ENCODE data around the gene MAPKAPK2. TPM values are rescaled to one million over a fixed set of nuclear protein-coding genes. Genes with fewer than 3 reads are reported as not detected.

Gene MAPKAPK2
- total RNA-seq, 4 donors from 2014 or later = 37.8 to 63.3 (median 42.9) TPM

GRCh38 chr1:206693592-206693991 lies 8.9 kb downstream of the MAPKAPK2 start:
- no peak for TF ChIP-seq CTCF (IDR thresholded peaks at IDR 0.05; ENCODE audit: low read depth)

GRCh38 chr1:206694171-206695124 lies 9.7 kb downstream of the MAPKAPK2 start:
- TF ChIP-seq CTCF (IDR thresholded peaks at IDR 0.05; ENCODE audit: low read depth) = no peak

GRCh38 chr1:206695733-206696132 lies 11.0 kb downstream of the MAPKAPK2 start:
- no peak for TF ChIP-seq CTCF (IDR thresholded peaks at IDR 0.05; ENCODE audit: low read depth)

- TF ChIP-seq CTCF (IDR thresholded peaks at IDR 0.05; ENCODE audit: low read depth) = no peak
Measured at GRCh38 chr1:206696812-206697585, 12.3 kb downstream of the MAPKAPK2 start.

- no peak for TF ChIP-seq CTCF (IDR thresholded peaks at IDR 0.05; ENCODE audit: low read depth)
Measured at GRCh38 chr1:206698011-206698410, 13.3 kb downstream of the MAPKAPK2 start.

- no peak for TF ChIP-seq CTCF (IDR thresholded peaks at IDR 0.05; ENCODE audit: low read depth)
Measured at GRCh38 chr1:206699000-206699586, 14.4 kb downstream of the MAPKAPK2 start.

- TF ChIP-seq CTCF (IDR thresholded peaks at IDR 0.05; ENCODE audit: low read depth) = no peak
Measured at GRCh38 chr1:206699626-206700025, 14.9 kb downstream of the MAPKAPK2 start.
